ENCODE results near the gene TCFL5.
A peak's percentile ranks its signal among the peaks of the same experiment; 100 is the strongest.

TCFL5 gene

DNA sequence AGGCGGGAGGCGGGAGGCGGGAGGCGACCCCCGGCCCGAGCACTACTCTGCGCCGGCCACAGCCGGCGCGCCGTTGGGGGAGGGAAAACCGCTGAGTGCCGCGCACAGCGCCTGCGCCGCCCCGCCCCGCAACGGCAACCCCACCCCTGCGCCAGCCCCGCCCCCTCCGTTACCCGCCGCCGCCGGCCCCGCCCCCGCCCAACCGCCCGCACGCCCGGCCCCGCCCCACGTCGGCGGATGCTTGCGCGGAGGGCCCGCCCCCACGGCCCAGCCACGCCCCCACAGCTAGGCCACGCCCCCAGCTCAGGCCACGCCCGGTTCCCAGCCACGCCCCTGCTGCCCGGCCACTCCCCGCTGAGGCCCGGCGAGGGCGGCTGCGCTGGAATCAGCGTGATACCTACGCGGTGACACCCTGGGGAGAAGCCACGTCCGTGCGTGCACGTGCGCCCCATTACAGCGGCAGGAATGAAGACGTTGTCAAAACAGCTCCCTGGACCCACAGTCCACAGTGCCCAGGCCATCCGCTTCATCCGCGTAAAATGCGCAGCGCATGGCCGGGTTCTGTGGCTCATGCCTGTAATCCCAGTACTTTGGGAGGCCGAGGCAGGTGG lies at the start of gene TCFL5:
Gene TCFL5, minus strand, starts transcription at position 97 of the 611 bp plus-strand sequence. CDS start 152 bp downstream, outside the sequence.
- Histone ChIP-seq H3K36me3 (ENCODE audit: insufficient read depth, low read depth, low read length) (peaks cover 8% of the 10 kb centered on the region), H3K27me3 (ENCODE audit: insufficient read depth, low read length) (peaks cover 10% of the 10 kb centered on the region; the same call in 1 of the 2 replicates), H3K9me3 (ENCODE audit: insufficient read depth, low read depth, low read length) (no peaks in the 10 kb centered on the region), H3K4me3 (ENCODE audit: low read length) (peak within 1 kb of the TSS; percentile 65; the same call in 1 of the 2 replicates), H3K27ac (ENCODE audit: low read length) (no peak within 1 kb of the TSS), H3K4me1 (ENCODE audit: insufficient read depth, low read length) (peaks cover 9% of the 10 kb centered on the region; the same call in 1 of the 2 replicates), H3K9ac (ENCODE audit: low read depth, low read length) (peak within 1 kb of the TSS; percentile 39; the same call in 1 of the 2 replicates)

GRCh38 chr20:62910777-62911497 lies 49.3 kb upstream of the TCFL5 start:
- no peak overlapping the region for H3K9ac ChIP-seq (ENCODE audit: low read depth, low read length)
- H3K27ac ChIP-seq (ENCODE audit: low read length): no peak overlapping the region
- peaks cover 85% of the 10 kb centered on the region for H3K36me3 ChIP-seq (ENCODE audit: insufficient read depth, low read depth, low read length)
- no peak overlapping the region for H3K4me3 ChIP-seq (ENCODE audit: low read length)
- H3K27me3 ChIP-seq (ENCODE audit: insufficient read depth, low read length): no peaks in the 10 kb centered on the region
- peaks cover 16% of the 10 kb centered on the region; the same call in 1 of the 2 replicates for H3K4me1 ChIP-seq (ENCODE audit: insufficient read depth, low read length)
- no peaks in the 10 kb centered on the region for H3K9me3 ChIP-seq (ENCODE audit: insufficient read depth, low read depth, low read length)

- peaks cover 91% of the 10 kb centered on the region for H3K36me3 ChIP-seq (ENCODE audit: insufficient read depth, low read depth, low read length)
- H3K4me3 ChIP-seq (ENCODE audit: low read length): no peak overlapping the region
- no peak overlapping the region for H3K27ac ChIP-seq (ENCODE audit: low read length)
- no peaks in the 10 kb centered on the region for H3K9me3 ChIP-seq (ENCODE audit: insufficient read depth, low read depth, low read length)
- no peak overlapping the region for H3K9ac ChIP-seq (ENCODE audit: low read depth, low read length)
- H3K27me3 ChIP-seq (ENCODE audit: insufficient read depth, low read length): no peaks in the 10 kb centered on the region
- peaks cover 11% of the 10 kb centered on the region; the same call in 1 of the 2 replicates for H3K4me1 ChIP-seq (ENCODE audit: insufficient read depth, low read length)
Measured at GRCh38 chr20:62910217-62910766, 48.7 kb upstream of the TCFL5 start.

DNA sequence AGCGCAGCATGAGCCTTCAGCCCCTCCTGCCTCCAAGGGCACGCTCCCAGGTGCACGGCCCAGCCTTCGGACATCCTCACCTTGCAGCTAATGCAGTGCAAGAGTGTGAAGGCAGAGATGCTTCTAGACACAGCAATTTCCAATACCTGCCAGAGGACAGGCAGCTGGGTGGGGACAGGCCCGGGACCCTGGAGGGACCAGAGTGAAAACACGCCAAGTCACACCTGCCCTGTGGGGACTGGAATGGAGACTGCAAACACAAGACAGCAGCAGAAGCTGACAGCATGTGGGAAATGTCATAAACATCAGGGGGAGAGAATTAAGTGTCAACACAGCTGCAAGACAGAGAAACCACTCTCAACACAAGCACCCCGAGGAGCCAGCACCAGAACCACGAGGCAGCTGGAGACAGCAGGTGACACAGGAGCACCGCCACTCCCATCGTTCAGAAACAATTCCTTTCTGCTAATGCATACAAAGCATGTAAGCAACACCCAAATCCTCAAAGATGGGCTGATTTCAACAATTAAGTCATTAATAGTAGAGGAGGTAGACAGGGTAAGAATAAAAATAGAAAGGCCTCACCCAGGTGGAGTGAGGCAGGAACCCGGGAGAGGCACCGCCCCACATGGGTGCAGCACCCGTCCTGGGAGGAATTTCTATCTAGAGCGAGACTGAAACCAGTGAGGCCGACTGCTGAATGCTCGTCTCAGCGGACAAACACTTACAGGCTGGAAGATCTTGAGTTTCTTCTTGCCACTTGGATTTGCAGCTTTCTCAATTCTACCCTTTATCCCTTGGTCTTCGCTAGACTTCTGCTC lies 47.6 kb upstream of the TCFL5 start:
- Histone ChIP-seq H3K4me1 (ENCODE audit: insufficient read depth, low read length) (0 out of 2 replicates have a peak, but pooled peaks cover 3% of the 10 kb centered on the region), H3K9ac (ENCODE audit: low read depth, low read length) (no peak overlapping the region), H3K27ac (ENCODE audit: low read length) (no peak overlapping the region), H3K4me3 (ENCODE audit: low read length) (no peak overlapping the region), H3K36me3 (ENCODE audit: insufficient read depth, low read depth, low read length) (peaks cover 98% of the 10 kb centered on the region), H3K27me3 (ENCODE audit: insufficient read depth, low read length) (no peaks in the 10 kb centered on the region), H3K9me3 (ENCODE audit: insufficient read depth, low read depth, low read length) (no peaks in the 10 kb centered on the region)

DNA sequence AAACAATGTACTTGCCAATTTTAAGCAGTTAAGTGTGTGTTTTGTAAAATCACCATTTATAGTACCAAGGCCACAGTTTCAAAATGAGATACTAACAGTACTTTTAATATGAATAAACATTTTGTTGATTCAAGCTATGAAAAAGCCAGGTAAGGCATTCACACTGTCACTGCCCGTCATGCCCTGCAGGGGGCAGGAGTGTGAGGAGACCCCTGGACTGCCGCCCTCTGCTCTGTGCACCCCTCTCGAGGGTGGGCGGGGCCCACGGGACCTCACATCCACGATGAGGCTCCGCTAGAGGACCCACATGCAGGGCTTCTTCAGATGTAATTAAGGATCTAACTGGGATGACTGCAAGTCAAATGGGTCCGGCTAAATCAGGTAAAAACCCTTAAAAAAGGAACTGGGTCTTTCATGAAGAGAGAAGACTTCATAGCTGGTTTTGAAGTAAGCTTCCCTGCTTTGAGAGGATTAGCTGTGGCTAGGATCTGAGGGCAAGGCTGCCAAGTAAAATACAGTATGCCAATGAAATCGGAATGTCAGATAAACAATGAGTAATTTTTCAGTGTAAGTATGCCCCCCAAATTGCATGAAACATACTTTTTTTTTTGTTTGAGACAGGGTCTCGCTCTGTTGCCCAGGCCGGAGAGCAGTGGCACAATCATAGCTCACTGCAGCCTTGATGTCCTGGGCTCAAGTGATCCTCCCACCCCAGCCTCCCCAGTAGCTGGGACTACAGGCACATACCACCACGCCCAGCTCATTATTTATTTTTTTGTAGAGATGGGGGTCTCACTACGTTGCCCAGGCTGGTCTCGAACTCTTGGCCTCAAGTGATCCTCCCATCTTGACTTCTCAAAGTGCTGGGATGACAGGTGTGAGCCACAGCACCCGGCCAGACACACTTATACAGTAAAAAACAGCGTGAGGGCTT lies 46.0 kb upstream of the TCFL5 start:
- Histone ChIP-seq H3K4me3 (ENCODE audit: low read length) (no peak overlapping the region), H3K9me3 (ENCODE audit: insufficient read depth, low read depth, low read length) (no peaks in the 10 kb centered on the region), H3K36me3 (ENCODE audit: insufficient read depth, low read depth, low read length) (peaks cover 100% of the 10 kb centered on the region), H3K4me1 (ENCODE audit: insufficient read depth, low read length) (no peaks in the 10 kb centered on the region; the same call in 1 of the 2 replicates), H3K27me3 (ENCODE audit: insufficient read depth, low read length) (no peaks in the 10 kb centered on the region), H3K27ac (ENCODE audit: low read length) (no peak overlapping the region), H3K9ac (ENCODE audit: low read depth, low read length) (no peak overlapping the region)

DNA sequence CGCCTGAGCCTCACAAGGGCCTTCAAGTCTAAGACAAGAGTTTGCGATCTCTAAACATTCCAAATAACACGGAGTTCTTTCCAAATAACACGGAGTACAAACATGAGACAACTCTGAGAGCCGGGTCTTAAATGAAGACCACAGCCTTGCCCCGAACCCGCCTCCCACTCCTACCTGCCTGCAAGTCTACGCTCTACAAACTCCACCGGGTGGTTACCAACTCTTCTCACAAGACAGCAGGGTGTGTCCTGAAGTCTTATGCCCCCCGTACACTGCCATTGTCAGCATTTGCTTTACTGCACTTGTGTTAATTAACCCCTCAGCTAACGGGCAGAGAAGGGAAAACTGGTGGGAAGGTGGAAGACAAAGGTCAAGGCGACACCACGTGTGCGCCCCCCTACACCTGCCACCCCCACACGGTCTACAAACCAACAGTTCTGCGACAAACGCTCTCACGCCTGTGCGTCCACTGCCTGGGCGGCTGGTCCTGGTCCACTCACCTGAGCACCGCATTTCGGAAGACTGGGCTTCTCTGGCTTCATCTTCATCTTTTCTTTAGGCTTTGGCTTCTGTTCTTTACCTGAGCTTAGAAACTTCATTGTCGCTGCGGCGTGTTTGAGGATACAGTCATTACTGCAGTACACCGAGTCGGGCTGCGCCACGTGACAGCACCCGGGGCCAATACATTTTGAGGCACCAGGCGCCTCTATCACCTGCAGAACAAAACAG lies 45.2 kb upstream of the TCFL5 start:
- Histone ChIP-seq H3K4me1 (ENCODE audit: insufficient read depth, low read length) (no peaks in the 10 kb centered on the region; the same call in 1 of the 2 replicates), H3K36me3 (ENCODE audit: insufficient read depth, low read depth, low read length) (peaks cover 100% of the 10 kb centered on the region), H3K4me3 (ENCODE audit: low read length) (no peak overlapping the region), H3K9me3 (ENCODE audit: insufficient read depth, low read depth, low read length) (no peaks in the 10 kb centered on the region), H3K9ac (ENCODE audit: low read depth, low read length) (no peak overlapping the region), H3K27ac (ENCODE audit: low read length) (no peak overlapping the region), H3K27me3 (ENCODE audit: insufficient read depth, low read length) (no peaks in the 10 kb centered on the region)

DNA sequence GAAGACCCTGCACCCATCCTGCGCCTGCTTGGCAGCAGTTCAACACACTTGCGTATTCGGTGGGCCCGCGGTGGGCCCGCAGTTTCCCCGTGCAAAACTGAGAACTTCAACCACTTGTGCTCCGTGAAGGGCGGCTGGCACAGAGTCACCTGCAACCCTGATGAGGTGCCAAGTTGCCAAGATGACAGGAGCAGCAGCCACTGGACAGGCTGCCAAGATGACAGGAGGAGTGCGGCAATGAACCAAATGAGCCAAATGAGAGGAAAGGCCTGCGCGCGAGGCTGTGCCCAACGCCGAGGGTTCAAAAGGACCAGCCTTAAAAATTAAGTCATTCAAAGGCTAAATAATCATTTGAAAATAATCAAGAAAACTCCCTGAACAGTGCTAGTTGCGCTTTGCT lies 44.6 kb upstream of the TCFL5 start:
- peaks cover 100% of the 10 kb centered on the region for H3K36me3 ChIP-seq (ENCODE audit: insufficient read depth, low read depth, low read length)

GRCh38 chr20:62905536-62906117 lies 44.0 kb upstream of the TCFL5 start:
- peaks cover 96% of the 10 kb centered on the region for H3K36me3 ChIP-seq (ENCODE audit: insufficient read depth, low read depth, low read length)
- H3K4me3 ChIP-seq (ENCODE audit: low read length): no peak overlapping the region
- H3K9ac ChIP-seq (ENCODE audit: low read depth, low read length): no peak overlapping the region

More for the DNA sequence above, 44.6 kb upstream of the TCFL5 start:
- no peak overlapping the region for H3K27ac ChIP-seq (ENCODE audit: low read length)
- H3K9me3 ChIP-seq (ENCODE audit: insufficient read depth, low read depth, low read length): no peaks in the 10 kb centered on the region
- H3K4me1 ChIP-seq (ENCODE audit: insufficient read depth, low read length): no peaks in the 10 kb centered on the region; the same call in 1 of the 2 replicates
- H3K27me3 ChIP-seq (ENCODE audit: insufficient read depth, low read length): no peaks in the 10 kb centered on the region
- H3K9ac ChIP-seq (ENCODE audit: low read depth, low read length): no peak overlapping the region
- H3K4me3 ChIP-seq (ENCODE audit: low read length): no peak overlapping the region

DNA sequence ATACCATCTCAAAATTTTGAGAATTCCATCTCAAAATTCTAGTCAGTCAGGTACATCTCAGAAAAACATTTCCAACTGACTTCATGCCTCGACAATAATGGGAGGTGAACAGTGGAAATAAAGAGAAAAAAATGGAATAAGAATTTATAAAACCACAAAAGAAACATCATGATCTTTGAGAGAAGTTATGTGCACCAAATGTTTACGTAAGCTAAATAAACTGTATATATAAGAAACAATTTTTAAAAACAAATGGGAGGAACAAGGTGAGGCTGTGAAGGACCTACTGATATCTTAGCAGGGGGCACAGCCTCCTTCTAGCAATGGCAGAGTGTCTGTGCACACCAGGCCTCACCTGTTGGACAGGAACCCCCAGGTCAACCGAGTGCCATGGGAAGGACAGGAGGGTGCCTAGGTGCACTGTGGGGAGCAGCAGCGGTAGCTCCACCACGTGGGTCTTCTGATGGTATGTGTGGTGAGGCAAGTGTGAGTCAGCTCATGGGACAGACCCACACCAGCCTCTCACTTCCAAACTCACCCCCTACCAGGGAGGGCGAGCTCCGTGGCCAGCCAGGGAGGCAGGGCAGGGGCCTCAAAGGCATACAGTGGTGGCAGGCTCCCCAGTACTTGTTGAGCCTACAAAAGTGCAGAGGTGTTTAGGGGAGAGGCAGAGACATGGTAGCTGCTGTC lies 41.4 kb upstream of the TCFL5 start:
- H3K4me1 ChIP-seq (ENCODE audit: insufficient read depth, low read length): peaks cover 14% of the 10 kb centered on the region
- peaks cover 71% of the 10 kb centered on the region for H3K36me3 ChIP-seq (ENCODE audit: insufficient read depth, low read depth, low read length)
- no peaks in the 10 kb centered on the region for H3K9me3 ChIP-seq (ENCODE audit: insufficient read depth, low read depth, low read length)
- no peak overlapping the region for H3K27ac ChIP-seq (ENCODE audit: low read length)
- no peaks in the 10 kb centered on the region for H3K27me3 ChIP-seq (ENCODE audit: insufficient read depth, low read length)
- H3K9ac ChIP-seq (ENCODE audit: low read depth, low read length): no peak overlapping the region
- H3K4me3 ChIP-seq (ENCODE audit: low read length): no peak overlapping the region

More at GRCh38 chr20:62905536-62906117, 44.0 kb upstream of the TCFL5 start:
- H3K27ac ChIP-seq (ENCODE audit: low read length): no peak overlapping the region
- H3K4me1 ChIP-seq (ENCODE audit: insufficient read depth, low read length): peaks cover under 1% of the 10 kb centered on the region
- no peaks in the 10 kb centered on the region for H3K27me3 ChIP-seq (ENCODE audit: insufficient read depth, low read length)
- H3K9me3 ChIP-seq (ENCODE audit: insufficient read depth, low read depth, low read length): no peaks in the 10 kb centered on the region

All from iPS-20b (cell line).